Endothelial cell of umbilical vein (primary cell): ENCODE measurements around the gene M1AP.

ENCODE experiments used
- CTCF ChIP-seq, 2 donors: IDR thresholded peaks; 1 replicate in 1 of 2; 2 replicates in 1 of 2; pipeline ENCODE4 v1.5.1; 2011; ENCODE audit warnings: low read length in 2 of 2, mild to moderate bottlenecking in 2 of 2, moderate library complexity in 2 of 2, control low read depth in 1 of 2, inconsistent platforms in 1 of 2, low read depth in 1 of 2; ENCODE audit not compliant: insufficient read depth in 1 of 2; ENCODE audit errors: extremely low read depth in 1 of 2
- EZH2 ChIP-seq: IDR thresholded peaks from 2 replicates; pipeline ENCODE4 v1.6.1; 2012; ENCODE audit warnings: borderline replicate concordance, low read depth, mild to moderate bottlenecking, moderate library complexity, low read length, inconsistent platforms; ENCODE audit not compliant: severe bottlenecking
- POLR2AphosphoS5 ChIP-seq: IDR thresholded peaks from 2 replicates; pipeline ENCODE4 v1.6.1; 2012; ENCODE audit warnings: low read depth, mild to moderate bottlenecking, control low read depth, low read length, moderate library complexity; ENCODE audit not compliant: insufficient read depth

GRCh38 chr2:74582184-74582583 is 65.9 kb downstream of the M1AP start:
- no peak for TF ChIP-seq CTCF (IDR thresholded peaks at IDR 0.05; ENCODE audit: extremely low read depth in 1 of 2, insufficient read depth in 1 of 2, low read depth in 1 of 2, low read length in 2 of 2)
- TF ChIP-seq POLR2AphosphoS5: no peak
- no peak for TF ChIP-seq EZH2
